GF-D8 (cell line): ENCODE measurements around the gene CACNA1E.

Experiments
- DNase-seq: peaks from one replicate; lab custom pipeline; 2025; lab: John Stamatoyannopoulos, UW

Gene CACNA1E

DNA sequence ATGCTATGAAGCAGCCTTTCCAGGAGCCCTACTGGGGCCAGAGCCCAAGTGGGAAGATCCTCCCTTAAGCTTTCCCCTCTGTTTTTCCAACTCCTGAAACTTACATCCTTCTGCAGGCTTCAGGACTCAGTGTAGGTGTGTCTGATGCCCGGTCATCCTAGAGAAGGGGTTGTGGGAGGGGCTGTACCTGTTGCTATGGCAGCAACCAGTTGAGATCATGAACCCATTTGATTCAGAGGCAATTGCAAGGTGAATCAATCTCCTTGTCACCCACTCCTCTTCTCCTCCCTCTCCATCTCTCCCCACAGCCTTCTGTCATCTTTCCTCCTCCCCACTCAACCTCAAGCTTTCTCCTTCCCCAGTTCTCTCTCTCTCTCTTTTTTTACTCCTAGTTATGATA lies 151.8 kb downstream of the CACNA1E start:
- no peak for DNase-seq

DNA sequence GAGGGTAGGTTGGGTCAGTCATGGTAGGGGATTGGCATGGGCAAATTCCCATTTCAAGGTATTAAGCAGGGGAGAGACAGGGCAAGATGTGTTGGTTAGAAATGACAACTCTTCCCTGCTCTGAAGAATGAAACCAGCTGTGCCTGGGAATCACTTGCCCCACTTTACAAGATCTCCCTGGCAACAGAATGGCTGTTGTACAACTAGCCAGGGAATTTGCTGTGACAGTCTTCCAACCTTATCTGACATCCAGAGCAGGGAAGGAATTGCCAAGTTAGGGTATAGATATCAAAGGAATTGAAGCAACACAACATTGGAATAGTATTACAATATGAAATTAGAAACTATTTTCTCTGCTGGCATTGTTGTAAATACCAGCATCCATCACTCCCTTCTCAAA lies 154.7 kb downstream of the CACNA1E start:
- no peak for DNase-seq

DNA sequence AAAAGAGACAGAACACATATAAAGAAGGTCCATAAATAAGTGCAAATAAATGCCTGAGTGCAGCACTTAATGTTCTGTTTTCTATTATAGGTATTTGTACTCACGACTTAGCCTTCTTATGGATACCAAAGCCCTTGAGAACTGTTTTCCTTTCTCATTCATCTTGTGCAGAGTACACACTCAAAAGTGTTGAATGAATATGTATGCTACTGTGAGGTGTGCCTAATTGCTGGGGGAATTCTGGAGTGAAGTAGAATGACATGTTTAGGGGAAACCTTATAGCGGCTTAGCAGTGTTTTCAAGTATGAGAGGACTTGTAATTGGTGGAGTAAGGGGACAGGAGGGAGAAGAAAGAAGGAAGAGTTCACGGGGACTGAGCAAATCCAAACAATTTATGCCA lies 157.6 kb downstream of the CACNA1E start:
- DNase-seq = no peak

GRCh38 chr1:181643631-181644030 lies 160.3 kb downstream of the CACNA1E start:
- DNase-seq = no peak

DNA sequence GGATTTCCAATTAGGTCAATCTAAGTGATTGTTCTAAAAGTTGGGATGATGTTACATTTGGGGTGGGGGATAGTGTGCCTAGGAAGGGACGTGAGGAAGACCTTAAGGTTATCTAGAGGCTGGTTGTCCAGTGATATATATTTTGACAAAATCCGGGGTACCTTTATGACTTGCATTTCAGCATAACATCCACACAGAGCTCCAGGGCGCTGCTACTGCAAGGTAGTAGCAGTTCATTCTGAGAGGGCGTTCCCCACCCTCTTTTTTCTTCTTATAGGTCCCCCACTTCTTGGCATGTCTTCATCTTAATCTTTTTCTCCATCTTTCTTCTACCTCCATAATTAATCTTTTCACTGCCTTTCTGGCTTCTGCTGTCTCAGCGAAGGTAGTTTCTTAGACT lies 161.9 kb downstream of the CACNA1E start:
- no peak for DNase-seq

GRCh38 chr1:181646710-181647109 lies 163.4 kb downstream of the CACNA1E start:
- no peak for DNase-seq

DNA sequence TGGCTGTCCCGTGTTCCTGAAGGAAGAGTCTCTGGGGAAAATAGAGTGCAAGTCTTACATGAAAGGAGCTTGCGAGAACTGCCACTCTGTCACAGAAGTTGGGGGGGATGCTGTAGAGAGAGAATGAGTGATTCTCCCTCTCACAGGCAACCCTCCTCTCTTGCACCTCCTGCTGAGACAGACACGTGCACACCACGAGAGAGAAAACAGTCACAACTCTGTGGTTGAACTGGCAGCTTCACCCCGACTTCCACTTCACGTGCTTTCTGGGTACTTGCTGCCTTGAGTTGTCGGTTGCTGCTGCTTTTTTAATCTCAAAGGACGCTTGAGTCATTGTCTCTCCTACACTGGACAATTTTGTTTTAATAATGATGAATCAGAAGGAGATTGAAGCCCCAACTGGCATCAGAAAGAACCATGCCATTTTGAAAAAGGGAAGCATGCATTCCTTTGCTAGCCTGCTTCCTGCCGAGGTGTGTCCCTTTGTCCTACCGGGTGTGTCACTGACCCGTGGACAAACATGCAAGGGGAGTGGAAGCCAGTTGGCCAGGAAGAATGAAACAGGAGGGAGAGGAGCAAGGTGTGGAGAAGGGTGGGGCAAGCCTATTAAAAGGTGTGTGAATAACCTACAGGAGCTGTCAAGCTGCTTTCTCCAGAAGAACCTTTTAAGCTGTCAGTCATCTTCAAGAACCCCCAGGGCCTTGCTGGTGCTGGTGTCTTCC lies 164.2 kb downstream of the CACNA1E start:
- DNase-seq = no peak

DNA sequence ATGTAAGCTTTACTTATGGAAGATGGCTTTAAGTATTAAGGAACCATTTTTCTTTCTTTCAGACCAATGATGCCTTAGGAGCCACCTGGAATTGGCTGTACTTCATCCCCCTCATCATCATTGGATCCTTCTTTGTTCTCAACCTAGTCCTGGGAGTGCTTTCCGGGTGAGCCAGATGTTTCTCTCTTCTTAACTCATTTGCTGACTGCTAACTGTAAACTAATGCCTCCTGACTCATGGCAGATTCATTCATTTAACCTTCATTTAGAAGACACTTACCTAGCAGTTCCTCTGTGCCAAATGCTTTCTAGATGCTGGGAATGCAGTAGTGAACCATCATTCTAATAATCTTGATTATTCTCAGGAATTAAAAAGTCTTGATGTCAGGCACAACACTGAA lies 168.0 kb downstream of the CACNA1E start:
- no peak for DNase-seq

- no peak for DNase-seq
Observed at GRCh38 chr1:181655756-181656155, 172.4 kb downstream of the CACNA1E start.

DNA sequence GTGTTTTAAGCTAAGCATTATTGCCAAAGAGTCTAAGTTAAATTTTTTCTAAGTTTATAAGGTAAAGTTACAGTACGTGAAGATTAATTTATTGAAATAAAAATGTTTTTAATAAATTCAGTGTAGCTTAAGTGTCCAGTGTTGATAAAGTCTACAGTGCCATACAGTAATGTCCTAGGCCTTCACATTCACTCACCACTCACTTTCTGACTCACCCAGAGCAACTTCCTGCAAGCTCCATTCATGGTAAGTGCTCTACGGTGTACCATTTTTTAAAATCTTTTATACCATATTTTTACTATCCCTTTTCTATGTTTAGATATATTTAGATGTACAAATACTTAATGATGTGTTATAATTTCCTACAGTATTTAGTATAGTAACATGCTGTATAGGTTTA lies 173.2 kb downstream of the CACNA1E start:
- DNase-seq = no peak

GRCh38 chr1:181658581-181658980 lies 175.3 kb downstream of the CACNA1E start:
- DNase-seq = no peak

GRCh38 chr1:181659321-181659957 lies 176.1 kb downstream of the CACNA1E start:
- no peak for DNase-seq

DNA sequence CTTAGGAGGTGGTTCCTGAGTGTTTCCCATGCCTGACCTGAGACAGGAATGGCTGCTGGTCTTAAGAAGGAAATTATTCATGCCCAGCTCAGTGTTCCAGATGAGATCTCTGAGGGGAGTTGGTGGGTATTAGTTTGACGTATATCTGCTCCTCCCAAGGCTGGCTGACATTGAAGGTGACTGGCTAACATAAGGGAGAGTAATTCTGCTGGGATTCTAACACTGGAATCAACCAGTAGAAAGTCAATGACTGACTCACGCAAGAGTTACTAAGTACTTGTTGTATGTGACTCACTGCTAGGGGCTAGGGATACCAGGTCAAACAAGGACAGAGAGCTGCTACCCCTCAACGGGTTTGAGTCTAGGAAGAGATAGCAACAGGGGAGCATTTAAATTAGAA lies 177.3 kb downstream of the CACNA1E start:
- no peak for DNase-seq

GRCh38 chr1:181661569-181661968 lies 178.3 kb downstream of the CACNA1E start:
- DNase-seq = no peak

DNA sequence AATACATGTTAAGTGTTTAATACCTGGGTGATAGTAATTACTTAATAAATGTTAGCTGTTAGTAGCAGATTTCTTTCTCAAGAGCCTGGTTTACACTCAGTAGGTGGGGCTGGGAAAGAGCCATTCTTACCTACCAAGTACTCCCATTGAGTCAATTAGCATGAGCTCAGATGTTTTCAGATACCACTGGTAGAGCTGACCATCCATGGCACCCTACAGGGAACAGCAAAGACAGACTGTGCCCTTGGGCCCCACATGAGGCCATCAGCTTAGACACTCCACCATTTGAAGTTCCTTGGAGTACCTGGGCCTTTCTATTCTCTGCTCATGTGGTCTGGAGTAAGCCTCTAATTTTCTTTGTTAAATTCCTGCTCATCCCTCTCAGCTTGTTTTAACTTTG lies 179.3 kb downstream of the CACNA1E start:
- DNase-seq = no peak

DNA sequence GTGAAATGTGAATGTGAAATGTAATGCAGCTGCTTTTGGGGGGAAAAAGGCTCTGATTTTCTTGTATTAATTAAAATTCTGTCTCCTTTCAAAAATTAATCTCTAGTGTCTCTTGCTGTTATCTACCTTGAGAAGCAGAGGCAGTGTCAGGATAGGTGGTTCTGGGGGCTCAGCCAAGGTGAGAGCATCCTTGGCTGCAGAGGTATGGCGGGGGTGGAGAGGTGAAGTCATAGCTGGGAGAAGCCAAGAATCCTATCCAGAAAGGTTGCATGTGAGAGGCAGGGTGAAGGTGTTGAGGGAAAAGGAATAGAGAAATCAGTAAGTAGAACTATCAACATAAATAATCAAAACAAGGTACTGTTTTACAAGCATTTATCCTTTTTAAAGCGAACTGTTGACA lies 181.2 kb downstream of the CACNA1E start:
- DNase-seq = no peak

- no peak for DNase-seq
Observed at GRCh38 chr1:181669246-181669645, 185.9 kb downstream of the CACNA1E start.

- no peak for DNase-seq
Observed at GRCh38 chr1:181674617-181675016, 191.3 kb downstream of the CACNA1E start.

DNA sequence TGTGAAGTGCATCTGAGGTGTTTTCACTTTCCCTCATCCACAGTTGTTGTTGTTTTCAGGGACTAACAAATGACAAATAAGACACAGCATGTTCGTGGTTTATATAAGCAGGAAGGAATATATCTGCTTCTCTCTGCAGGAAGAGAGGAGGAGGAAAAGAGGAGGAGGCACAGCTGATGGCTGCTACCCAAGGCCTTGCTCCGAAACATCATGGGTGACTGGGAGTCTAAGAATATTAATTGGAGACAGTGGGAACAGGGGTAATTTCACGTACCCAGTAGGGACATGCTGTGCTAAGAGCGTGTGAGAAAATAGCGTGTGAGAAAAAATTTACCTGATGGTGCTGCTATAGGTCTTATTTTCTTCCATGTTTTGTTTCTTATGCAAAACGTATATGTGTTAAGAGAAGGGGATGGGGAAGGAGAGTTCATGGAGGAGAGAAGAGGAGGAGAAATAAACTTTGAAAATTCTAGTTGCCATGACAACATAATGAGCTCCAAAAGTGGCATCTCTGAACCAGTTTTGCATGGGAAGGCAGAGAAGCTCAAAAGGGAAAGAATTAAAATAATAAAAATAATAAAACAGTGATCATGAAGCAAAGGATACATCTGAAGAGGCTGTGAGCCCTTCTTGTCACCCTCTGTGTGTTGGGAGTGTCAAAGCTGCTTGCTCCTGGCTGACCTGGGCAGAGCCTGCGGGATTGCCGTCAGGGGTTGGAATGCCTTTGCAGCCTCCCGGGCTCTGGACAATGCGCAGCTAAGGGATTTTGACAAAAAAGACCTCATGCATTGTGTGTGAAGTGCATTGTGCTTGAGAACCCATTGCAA lies 192.0 kb downstream of the CACNA1E start:
- DNase-seq = no peak

DNA sequence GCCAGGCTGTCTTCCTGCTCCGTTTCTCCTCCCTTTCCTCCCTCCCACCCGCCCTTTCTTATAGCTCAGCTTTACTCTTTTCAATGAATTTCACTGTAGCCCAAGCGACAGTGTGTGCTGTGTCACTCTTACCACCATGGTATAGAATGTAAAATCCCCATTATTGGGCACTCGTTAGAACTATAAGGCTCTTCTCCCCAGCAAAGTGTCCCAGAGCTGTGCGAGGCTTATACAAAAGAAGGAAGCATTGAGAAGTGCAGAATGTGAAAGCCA lies 192.5 kb downstream of the CACNA1E start:
- no peak for DNase-seq

DNA sequence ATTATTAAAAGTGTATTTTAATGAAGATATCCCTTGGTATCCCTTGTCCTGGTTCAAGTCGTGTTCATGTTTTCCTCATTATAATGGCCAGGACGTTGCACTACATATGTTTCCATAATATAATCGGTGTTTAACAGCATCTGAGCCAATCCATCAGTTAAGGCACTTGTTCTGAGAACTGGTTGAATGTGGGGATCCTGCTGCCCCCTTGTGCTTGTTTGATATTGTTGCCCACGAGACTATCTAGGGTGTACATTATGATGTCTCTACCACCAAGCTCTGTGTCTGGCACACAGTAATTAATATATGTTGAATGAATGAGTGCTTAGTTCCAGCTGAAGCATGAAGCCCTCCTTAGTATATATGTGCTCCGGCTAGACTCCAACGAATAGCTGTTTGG lies 193.0 kb downstream of the CACNA1E start:
- DNase-seq = no peak

DNA sequence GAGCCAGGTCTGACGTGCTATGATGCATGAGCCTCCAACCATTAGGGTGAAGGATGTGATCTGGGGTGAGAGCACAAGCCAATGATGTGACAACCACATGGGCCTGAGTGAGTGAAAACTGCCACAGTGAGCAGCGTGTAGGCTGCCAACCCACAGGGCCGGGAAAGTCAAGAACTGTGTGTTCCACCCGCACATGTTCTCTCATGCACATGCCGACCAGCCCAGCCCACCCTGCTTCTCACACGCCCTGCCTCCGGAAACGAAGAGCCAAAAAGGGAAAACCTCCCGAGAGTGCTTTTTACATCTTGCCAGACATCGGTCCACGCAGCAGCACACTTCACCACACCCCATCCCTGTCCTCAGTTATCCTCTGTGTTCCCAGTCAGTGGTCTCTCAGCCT lies 197.0 kb downstream of the CACNA1E start:
- no peak for DNase-seq

GRCh38 chr1:181680871-181681270 lies 197.6 kb downstream of the CACNA1E start:
- no peak for DNase-seq
